ENCODE data around the gene TMEM145. TPM values are rescaled to one million over a fixed set of nuclear protein-coding genes. Genes with fewer than 3 reads are reported as not detected.

Gene TMEM145
- total and polyA plus RNA-seq, 9 of the 15 experiments (the other 6 are each of a cell fraction or from before 2014, with no cell fraction given) = 0.80 to 5.5 (median 1.9) TPM; not detected in 3

GRCh38 chr19:42324655-42325307 is 11.7 kb downstream of the TMEM145 start (continued):
- TF ChIP-seq ZBTB49 (CRISPR knock-in tag; IDR thresholded peaks at IDR 0.05; ENCODE audit: borderline replicate concordance) = no peak
- no peak for TF ChIP-seq ZNF121 (CRISPR knock-in tag; conservative IDR thresholded peaks at IDR 0.05)
- TF ChIP-seq SRSF1 (IDR thresholded peaks at IDR 0.05; ENCODE audit: low read depth, low read length) = no peak
- no peak for TF ChIP-seq MYC (IDR thresholded peaks at IDR 0.05; ENCODE audit: low read depth, low read length)
- TF ChIP-seq MYC (CRISPR knock-in tag; IDR thresholded peaks at IDR 0.05; ENCODE audit: borderline replicate concordance, low read depth) = no peak
- no peak for TF ChIP-seq PTRF (tag; IDR thresholded peaks at IDR 0.05)
- TF ChIP-seq CAMTA2 (CRISPR knock-in tag; conservative IDR thresholded peaks at IDR 0.05) = no peak
- TF ChIP-seq BRF1 (IDR thresholded peaks at IDR 0.05; ENCODE audit: borderline replicate concordance, extremely low read depth, insufficient read length) = no peak
- TF ChIP-seq PCBP2 (IDR thresholded peaks at IDR 0.05; ENCODE audit: low read depth, low read length, poor library complexity, severe bottlenecking) = no peak
- TF ChIP-seq MCM3 (IDR thresholded peaks at IDR 0.05) = no peak
- TF ChIP-seq MAFF (IDR thresholded peaks at IDR 0.05; ENCODE audit: low read length) = no peak
- peak; percentile 60; the same call in 1 of the 2 replicates for TF ChIP-seq CTBP1 (IDR thresholded peaks at IDR 0.05; ENCODE audit: borderline replicate concordance)
- no peak for TF ChIP-seq HCFC1 (IDR thresholded peaks at IDR 0.05; ENCODE audit: low read depth, low read length)
- TF ChIP-seq PPARD (CRISPR knock-in tag; IDR thresholded peaks at IDR 0.05) = no peak
- TF ChIP-seq PURB (CRISPR knock-in tag; IDR thresholded peaks at IDR 0.05; ENCODE audit: low read depth) = no peak
- no peak for TF ChIP-seq ZNF280A (IDR thresholded peaks at IDR 0.05; ENCODE audit: low read depth, partially characterized antibody)
- no peak for TF ChIP-seq MXI1 (IDR thresholded peaks at IDR 0.05; ENCODE audit: low read depth, low read length)
- TF ChIP-seq, protein P1, sequence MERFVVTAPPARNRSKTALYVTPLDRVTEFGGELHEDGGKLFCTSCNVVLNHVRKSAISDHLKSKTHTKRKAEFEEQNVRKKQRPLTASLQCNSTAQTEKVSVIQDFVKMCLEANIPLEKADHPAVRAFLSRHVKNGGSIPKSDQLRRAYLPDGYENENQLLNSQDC (CRISPR knock-in tag; IDR thresholded peaks at IDR 0.05) = no peak
- TF ChIP-seq FOXP1 (CRISPR knock-in tag; IDR thresholded peaks at IDR 0.05) = no peak
- TF ChIP-seq ZNF445 (CRISPR knock-in tag; IDR thresholded peaks at IDR 0.05; ENCODE audit: low read depth) = no peak
- TF ChIP-seq TRIM25 (IDR thresholded peaks at IDR 0.05; ENCODE audit: borderline replicate concordance) = no peak
- TF ChIP-seq SMARCC2 (IDR thresholded peaks at IDR 0.05; ENCODE audit: low read depth) = no peak
- no peak for TF ChIP-seq TFAM (CRISPR knock-in tag; conservative IDR thresholded peaks at IDR 0.05)

Measured in K562 (cell line).